HG03469 (cell line): ENCODE measurements around the gene KIF26B.

Experiments used
- ATAC-seq: cut with Tn5 transposase; IDR thresholded peaks from one replicate; pipeline ENCODE4 v1.9.1; 2021; ENCODE audit warnings: mild to moderate bottlenecking, moderate library complexity, moderate number of reproducible peaks; ENCODE audit not compliant: unreplicated experiment

Gene KIF26B

DNA sequence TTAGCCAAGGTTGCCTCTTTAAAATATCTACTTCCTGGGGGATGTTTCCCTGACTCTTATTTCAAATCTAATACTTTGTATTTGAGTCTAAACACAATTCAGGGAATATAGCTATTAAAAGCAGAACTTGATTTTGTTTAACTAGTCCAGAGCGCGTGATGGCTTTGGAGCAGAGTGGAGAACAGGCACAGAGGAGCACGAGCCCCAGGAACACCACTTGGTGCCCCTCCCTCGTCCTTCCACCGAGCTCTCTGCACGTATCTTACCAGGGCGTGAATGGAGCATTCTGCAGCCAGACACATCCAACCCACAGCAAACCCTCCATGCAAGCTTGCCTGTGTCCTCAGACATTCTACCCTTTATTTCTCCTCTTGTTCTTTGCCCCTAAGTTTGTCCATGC lies 14.1 kb downstream of the KIF26B start:
- no peak for ATAC-seq

DNA sequence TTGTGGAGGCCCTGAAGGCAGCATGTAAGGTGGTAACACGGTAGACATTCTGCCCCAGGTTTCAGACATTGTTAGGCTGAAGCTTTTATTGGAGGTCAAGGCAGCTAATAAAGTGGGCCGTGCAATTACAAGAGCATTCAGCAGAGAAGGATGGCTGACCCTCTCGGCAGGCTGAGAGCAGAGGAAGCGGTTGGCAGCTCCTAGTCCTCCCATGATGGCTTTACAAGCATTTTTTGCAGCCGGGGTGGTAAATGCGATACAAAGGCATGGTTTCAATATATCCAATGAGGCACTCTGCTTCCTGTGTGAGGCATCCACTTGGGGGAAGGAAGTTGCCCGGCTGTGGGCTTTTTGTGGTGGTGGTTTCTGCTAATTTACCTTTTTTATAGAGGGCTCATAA lies 14.6 kb downstream of the KIF26B start:
- no peak for ATAC-seq

DNA sequence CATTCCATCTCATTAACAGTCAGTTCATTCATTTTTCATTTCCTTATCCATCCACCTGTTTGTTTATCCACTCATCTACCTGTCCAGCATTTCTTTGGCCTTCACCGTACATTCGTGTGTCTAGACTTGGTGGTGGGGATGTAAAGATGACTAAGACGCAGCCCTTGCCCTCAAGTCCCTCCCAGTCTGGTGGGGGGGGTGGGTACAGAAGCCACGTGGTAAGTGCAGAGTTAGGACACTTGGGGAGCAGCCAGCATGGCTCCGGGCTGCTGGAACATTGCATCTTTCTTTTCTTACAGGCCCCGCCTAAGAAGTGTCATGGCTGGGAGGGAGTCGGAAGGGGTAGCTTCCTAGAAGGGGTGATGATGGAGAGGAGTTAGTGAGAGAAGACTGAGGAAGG lies 17.2 kb downstream of the KIF26B start:
- no peak for ATAC-seq

DNA sequence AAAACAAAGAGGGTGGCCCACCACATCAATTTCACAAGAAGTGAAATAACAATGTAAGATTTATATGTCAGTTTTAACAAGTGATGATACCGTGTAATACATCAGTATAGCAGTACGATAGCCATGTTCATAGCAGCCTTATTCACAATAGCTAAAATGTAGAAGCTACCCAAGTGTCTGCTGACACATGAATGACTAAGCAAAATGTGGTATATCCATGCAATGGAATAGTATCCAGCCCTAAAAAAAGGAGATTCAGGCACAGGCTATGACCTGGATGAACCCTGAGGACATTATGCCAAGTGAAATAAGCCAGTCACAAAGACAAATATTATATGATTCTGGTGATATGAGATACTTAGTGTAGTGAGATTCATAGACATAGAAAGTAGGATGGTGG lies 18.0 kb downstream of the KIF26B start:
- no peak for ATAC-seq

DNA sequence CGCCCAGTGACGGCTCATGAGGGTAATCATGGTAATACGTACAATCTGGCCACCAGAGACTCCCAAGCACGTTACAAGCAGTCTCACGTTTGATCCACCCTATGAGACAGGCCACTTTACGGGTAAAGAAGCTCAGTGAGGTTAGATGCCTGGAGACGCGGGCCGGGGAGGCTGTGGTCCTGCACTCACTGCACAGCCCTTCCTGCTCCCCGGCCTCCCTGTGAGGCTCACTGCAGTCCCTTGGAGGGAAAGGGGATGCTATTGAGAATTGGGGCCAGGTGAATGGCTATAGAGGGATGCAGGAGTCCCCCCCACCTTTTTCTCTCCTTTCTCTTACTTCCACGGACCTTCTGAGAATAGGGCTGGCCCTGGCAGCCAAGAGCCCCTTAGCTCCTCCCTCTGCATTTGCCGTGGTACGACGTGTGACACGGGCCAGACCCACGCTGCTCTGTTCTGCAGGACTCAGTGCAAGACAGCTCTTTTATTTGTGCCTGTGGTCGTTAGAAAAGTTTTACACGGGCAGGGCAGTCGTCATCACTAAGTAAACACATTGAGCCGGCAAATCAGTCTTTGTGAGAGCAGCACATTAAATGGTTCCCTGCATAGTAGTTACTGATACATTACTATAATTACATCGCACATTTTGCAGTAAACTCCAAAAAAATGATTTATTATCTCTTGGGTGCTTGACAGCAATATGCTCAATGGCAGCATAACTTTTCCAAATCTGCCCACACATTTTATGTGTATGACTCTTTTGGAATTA lies 18.8 kb downstream of the KIF26B start:
- no peak for ATAC-seq

DNA sequence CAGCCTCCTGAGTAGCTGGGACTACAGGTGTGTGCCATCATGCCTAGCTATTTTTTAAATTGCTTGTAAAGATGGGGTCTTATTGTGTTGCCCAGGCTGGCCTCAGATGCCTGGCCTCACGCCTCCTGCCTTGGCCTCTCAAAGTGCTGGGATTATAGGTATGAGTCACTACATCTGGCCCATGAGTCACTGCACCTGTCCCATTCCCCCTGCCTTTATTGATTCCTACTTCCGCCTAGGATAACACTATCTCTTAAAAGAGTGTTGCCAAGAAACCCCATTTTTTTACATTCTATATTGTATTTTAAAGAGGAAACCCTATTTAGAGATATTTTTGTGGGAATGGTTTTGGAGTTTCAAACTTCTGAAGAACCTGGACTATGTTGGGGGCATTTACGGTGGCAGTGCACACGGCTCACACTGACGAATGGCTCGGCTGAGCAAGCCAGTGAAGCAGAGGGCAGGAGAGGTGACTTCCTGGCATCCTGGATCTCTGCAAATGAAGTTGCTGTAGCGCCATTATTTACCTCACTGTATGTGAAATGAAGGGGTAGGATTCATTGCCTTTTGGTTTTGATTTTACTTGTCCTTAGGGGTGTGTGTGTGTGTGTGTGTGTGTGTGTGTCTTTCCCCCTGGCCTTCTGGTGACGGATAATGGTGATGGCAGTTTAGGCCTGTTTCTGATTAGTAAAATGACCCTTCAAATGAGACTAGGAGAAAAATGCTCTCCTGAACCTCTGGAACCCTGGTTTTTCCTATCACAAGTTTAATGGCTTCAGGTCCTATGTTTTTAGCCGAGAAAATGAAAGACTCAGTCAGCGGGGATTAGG lies 22.5 kb downstream of the KIF26B start:
- no peak for ATAC-seq

DNA sequence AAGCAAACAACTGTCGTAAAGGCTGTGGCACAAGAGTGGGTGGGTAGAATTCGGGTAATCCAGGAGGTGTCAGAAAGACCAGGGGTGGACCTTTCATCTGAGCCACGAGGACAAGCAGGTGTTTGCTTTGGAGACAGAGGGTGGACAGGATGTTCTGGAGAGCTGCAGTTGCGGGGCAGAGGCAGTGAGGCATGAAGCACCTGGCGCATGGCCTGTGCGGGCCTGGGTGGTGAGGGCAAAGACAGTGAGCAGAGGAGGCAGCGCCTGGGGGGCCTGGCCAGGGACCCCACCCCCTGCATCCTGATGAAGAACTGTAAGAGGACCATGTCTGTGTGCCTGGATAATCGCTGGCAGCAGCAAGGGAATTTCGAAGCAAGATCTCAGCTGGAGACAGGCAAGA lies 24.9 kb downstream of the KIF26B start:
- ATAC-seq, result no peak

DNA sequence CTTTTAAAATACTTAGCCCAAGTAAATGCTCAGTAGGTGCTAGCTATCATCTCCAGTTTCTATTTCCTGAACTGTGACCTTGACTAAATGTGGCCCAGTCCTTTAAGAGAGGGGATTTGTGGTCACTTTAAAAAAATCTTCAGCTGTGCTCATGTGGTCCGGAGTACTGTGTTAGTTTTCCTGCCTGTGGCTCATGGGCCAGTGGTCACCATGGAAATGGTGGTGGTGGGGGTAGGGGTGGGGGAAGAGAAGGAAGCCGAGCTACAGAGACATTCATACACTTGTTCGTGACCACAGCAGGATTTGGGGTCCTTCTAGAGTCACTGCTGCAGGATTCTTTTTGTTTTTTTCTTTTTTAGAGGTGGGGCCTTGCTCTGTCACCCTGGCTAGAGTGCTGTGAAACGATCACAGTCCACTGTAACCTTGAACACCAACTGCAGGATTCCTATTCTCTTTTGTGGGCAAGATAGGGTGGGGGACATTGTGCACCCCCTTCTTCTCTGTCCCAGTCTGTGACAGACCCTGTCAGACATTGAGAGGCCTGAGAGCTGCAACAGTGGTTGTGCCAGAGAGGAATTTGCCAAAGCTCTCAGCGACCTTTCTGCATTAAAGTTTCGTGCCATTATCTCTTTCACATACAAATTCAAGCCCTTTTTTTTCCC lies 25.8 kb downstream of the KIF26B start:
- no peak for ATAC-seq

DNA sequence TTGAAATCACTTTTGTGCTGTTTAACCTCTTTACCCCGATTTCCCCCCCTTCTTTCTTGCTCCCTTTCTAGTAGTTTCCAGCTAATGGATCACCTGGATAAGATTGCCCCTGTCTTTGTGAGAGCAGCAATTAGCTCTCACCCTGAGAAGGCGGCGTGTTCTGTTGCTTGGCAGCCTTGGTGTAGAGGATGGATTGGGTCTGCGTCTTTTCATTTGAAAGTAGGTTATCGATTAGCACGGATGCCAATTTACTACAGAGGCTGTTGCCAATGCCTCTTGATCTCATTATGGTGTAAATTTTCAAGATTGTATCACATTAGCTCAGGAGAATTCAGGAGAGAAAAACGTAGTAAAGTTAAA lies 26.4 kb downstream of the KIF26B start:
- ATAC-seq, result no peak

DNA sequence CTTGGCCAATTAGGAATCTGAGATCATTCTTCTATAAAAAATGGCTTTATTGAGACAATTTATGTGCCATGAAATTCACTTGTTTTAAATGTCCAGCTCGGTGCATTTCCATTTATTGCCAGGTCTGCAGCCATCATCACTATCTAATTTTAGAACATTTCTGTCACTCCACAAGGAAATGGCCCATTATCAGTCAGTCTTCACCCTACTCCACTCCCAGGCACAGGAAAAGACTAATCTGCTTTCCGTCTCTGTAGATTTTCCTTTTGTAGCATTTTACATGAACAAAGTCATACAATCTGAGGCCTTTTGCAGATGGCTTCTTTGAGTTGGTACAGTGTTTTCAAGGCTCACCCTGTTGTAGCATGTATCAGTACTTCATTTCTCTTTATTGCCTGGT lies 27.2 kb downstream of the KIF26B start:
- ATAC-seq, result no peak

DNA sequence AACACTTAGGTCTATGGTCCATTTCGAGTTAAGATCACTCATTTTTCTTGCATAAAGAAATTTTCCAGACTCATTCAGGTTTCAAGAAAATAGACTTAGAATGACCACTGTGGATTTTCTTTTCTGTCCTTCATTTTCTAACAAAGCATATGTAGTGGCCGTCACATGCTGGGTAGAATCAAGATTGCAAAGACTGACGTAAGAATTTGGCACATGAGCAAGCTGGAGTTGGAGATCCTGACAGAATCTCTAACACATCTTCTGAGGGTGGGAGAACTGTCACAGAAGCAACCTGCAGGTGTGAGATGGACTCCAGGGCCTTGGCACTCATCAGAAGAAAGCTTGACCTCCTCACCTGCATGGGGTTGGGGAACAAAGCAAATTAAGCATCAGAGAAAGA lies 28.6 kb downstream of the KIF26B start:
- no peak for ATAC-seq

DNA sequence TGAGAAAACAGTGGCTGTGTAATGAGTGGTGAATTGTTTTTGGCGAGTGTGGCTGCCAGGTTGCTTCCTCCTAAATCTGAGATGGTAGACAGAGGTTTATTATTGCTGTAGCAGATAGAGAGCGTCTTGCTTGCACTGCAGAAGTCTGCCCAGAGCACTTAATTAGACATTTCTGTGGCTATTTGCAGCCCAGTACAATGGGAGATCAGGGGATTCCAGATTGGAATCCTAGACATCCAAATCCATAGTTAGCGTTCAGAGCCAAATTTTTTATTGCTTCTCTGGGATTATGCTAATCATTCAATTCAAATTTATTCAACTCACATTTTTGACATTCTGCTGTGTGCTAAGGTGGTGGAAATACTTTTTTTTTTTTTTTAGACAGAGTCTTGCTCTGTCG lies 30.0 kb downstream of the KIF26B start:
- no peak for ATAC-seq

DNA sequence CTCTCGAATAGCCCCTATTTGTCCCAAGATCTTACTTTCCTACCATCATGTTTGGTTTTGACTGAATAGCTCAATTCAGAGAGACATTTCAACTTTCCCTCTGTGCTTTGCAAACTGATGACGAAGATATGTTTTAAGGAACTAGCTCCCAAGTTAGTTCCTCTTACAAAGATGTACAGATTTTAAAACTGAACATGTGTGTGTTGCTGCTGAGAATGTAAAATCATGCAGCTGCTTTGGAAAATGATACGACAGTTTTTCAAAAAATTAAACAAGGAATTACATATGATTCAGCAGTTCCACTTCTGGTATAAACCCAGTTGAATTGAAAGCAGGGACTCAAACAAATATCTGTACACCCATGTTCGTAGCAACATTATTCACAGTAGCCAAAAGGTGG lies 33.6 kb downstream of the KIF26B start:
- no peak for ATAC-seq

DNA sequence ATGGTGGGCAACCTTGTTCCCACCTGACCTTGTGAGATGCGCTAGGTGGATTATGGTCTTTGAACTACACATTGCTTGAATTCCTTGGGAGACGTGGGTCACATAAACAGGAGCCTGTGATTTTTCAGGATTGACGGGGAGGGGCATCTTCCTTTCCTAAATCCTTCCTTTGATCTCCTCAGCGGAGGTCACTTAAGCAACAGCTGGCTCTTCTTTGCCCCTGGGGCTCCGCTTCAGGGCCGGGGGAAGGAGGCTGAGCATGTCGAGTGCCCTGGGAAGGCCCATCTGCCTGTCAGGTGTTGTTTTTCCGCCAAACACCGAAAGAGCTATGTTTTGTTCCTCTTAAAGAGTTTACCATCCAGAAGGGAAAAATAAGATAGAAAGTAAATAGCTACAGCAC lies 40.6 kb downstream of the KIF26B start:
- no peak for ATAC-seq

DNA sequence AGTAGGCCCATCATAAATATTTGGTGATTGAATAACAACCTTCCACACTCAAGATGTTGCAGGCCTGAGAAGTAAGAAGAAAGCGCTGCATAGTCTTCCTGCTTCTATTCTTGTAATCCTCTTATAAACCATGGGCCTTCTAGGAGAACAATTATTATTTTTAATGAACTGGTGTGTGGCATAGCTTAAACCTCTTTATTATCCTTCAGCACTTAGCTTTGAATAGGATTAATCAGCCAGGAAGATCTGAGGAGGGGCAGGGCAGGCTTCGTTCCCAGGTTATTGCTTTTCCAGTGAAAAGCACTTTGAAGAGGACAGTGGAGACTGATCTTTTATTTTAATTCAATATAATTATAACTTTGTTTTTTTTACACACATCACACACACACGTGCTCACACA lies 42.3 kb downstream of the KIF26B start:
- ATAC-seq, result no peak

DNA sequence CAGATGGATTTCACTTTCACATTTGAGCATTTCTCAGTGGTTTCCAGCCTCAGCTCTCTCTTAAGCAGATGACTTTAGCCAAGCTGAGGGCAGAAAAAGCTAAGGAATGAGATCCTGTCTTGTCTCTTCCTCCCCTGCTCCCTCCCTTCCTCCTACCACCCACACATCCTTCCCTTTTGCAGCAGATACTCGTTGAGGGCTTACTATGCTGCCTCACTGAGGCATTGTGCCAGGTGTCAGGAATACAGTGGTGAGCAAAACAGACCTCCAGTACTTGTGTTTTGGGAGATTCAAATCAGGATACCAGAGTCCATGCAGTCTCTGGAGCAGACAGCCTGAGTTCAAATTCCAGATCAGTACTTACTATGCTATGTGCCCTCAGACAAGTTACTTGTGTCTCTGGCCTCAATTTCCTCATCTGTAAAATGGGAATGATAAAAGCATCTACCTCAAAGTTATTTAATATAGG lies 43.2 kb downstream of the KIF26B start:
- no peak for ATAC-seq

DNA sequence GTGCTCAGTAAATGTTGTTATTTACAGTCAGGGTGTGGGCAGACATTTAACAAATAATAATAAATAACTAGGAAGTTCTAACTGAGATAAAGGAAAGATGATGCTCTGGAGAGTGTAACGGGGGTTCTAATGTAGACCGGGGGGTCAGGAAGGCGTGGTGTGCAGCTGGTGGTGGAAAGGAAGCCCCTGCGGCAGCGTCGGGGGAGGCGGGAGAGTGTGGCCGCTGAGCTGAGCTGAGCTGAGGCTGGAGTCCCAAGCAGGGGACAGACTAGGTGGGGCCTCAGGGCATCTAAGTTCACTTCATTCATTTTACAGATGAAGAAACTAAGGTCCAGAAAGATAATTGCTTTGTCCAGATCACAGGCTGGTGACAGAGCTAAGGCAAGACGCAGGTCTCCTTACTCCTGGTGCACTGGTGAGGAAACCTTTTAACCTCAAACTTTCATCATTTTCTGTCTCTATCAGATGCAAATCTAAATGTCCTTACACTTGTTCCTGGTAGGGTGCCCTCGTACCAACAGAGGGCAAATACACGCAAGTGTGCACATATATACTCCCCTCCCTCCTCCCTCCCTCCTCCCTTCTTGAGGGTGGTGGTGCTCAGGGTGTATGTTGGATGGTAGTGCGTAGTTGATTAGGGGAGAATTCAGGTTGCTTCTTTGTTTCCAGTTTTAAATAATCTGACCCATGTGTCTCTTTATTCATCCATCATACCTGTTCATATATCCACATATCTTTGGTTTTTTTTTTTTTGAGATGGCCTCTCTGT lies 44.1 kb downstream of the KIF26B start:
- no peak for ATAC-seq

DNA sequence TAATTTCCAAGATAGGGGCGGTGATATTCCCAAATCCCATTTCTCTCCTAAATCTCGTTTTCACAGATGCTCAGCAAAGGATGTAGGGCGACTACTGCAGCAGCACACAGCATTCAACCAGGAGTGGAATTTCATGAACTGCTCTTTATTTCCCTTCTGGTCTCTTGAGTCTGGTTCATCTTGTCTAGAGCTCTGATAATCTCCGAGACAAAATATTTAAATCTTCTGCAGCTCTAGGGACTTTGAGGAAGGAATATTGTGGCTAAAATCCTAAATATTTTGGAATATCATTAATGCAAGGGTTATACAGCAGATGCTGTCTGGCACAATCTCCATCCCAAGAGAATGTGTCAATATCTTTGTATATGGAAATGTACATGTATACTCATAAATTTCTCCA lies 45.4 kb downstream of the KIF26B start:
- no peak for ATAC-seq

DNA sequence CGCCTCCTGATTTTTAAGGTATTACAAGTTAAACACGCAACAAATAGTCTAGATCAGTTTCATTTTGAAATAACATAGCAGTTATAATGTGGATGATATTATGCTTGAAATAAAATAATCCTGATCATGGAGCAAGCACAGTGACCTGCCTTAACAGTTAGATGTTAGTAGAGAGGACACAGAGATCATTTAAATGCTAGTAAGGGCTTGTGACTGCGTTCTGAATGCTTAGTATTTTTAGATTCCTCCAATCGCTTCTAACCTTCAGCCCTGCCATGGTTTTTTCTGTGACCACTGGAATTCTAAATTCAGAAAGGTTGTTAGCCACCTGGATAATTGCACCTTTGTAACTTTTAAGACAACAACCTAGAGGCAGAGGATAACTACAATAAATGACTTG lies 46.4 kb downstream of the KIF26B start:
- no peak for ATAC-seq

DNA sequence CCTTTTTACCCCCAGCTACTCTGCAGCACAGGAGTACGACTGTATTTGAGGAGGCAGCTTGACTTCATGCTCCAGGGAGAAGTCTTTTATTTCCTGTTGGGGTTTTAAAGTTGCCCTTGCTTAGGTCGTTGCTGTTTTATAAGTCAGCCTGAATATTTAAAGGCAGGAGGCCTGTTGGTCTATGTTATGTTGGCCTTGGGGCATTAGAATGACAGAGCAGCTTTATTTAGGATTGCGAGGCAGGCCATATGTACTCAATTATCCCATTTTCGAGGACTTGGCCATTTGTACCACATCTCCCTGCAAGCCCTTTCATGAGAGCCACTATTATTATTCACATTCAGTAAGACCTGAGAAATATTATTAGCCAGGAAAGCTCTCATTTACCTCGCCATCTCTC lies 47.0 kb downstream of the KIF26B start:
- no peak for ATAC-seq

DNA sequence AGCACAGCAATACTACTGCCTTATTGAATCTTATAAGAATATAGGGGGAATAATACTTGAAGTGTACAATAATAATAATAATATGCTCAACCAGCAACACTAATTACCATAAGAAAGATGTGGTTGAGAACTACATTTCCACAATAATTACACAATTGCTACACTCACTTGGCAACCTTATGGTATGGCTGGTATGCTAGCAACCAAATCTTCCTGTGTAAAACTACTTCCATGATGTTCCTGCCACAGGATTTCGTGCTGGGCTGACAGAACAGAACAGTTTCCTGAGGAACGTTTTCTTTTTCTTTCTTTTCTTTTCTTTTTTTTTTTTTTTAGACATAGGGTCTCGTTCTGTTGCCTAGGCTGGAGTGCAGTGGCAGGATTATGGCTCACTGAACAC lies 50.6 kb downstream of the KIF26B start:
- no peak for ATAC-seq
